IPS-NIHi7 (cell line): Measurements from ENCODE around the gene CADM1.

ENCODE experiments used
- DNase-seq: peaks from one replicate; pipeline ENCODE4 v3.0.0; 2012; ENCODE audit warnings: mixed read lengths; ENCODE audit errors: extremely low spot score

Gene CADM1

GRCh38 chr11:115208808-115209259 is 295.4 kb downstream of the CADM1 start:
- no peak for DNase-seq

GRCh38 chr11:115207916-115208315 is 296.3 kb downstream of the CADM1 start:
- no peak for DNase-seq

- no peak for DNase-seq
Measured at GRCh38 chr11:115207166-115207591, 297.0 kb downstream of the CADM1 start.

DNA sequence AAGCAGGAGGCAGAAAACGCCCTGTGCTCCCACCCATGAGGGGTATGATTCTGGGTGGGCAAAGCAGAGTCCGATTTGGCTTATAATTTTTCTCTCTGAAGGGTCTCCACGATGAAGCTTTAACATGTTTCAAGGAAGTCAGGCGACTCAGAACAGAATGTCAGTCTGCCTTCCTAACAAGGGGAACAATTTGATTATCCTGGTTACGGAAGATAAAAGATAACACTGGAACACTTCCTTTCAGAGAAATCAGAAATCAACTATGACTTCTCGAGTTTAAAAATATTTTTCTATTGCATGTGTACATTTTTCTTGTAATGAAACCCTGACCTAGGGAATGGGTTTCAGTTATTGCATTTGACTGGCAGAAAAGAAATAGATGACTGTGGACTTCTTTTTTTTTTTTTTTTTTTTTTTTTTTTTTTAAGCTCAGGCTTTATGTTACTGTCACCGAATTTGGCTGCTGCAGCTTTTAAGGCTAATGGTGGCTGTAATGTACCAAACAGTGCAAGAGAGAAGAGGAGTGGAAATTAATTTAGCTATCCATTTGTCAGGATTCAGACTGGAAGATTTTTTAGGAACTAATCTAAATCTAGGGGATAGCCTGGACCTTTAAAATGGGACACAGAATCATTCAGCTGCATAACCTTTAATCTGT is 297.7 kb downstream of the CADM1 start:
- no peak for DNase-seq

GRCh38 chr11:115202900-115203552 is 301.2 kb downstream of the CADM1 start:
- no peak for DNase-seq

GRCh38 chr11:115202074-115202473 is 302.1 kb downstream of the CADM1 start:
- no peak for DNase-seq

- DNase-seq: no peak
Measured at GRCh38 chr11:115201111-115201792, 303.0 kb downstream of the CADM1 start.

DNA sequence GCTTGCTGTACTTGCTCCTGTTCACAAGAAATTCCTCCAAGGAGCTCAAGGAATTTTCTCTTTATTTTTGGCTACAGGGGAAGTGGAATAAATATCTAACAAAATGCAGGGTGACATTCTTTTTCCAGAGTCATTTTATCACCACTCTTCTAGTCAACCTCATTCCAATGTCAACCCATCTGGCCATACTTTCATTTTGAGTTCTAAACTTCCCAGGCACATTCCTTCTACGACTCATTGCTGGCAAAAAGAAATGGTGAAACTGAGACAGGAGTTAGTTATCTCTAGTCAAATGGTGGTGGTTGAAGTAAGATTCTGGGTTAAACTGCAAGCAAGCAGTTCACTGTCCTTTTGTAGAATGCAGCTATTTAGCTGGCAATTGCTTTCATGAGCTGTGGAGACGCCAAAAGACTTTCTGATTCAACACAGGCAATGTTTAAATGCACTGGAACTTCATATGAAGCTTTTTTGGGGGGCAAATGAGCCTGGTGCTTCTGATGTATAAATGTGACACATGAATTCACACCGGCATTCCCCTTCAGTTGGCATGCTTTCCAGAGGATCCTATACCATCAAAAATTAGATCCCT is 304.6 kb downstream of the CADM1 start:
- no peak for DNase-seq

DNA sequence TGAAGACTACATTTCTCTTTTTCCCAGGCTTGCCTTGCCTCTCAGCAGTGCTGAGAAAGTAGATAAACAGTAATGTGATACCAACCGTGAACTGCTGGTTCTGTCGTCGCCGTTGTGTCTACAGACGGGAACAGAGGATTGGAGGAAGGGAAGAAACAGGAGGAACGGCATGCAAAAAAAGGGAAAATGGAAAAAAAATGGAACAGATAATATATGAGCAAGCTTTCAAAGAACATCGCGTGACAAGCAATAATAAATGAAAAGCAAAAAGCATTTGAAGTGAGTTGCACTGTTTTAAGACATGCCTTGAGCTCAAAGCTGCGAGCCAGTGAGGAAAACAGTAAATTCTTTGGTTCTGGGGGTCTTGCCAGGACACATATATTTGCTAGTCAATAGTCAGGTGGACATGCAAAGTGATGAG is 305.9 kb downstream of the CADM1 start:
- DNase-seq: no peak

DNA sequence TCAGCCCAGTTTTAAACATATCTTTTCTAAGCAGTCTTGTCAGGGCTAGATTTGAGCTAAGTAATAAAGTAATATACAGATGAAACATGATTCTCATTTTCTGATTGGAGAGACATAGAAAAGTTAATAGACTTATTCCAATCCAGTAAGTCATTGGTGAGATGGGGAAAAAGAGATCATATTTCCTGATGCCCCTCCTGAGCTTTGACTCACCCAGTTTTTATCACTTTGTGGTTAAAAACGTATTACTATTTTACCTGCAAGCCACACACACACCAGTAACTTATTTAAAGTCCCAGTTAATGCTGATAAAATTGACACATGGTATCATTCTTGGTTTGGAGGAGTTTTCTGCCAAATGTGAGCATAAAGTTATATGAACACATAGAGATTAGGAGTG is 306.8 kb downstream of the CADM1 start:
- DNase-seq: no peak

DNA sequence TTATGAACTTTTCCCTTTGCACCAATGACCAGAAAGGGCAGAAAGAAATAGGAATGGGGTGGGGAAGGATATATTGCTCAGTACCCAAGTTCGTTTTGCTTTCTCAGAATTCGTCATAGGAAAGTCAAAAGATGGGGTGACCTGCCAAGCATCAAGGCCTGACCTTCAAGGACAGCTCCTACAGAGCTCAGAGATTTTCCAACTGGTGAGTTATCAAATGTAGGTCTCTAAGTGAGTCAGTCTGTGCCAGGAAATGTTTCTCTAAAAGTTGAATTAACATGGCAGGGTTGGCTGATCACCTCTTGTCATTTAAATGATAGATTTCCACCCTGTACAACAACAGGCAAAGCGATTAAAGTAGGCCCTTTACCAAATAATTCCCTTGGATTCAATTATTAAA is 307.2 kb downstream of the CADM1 start:
- DNase-seq: no peak

DNA sequence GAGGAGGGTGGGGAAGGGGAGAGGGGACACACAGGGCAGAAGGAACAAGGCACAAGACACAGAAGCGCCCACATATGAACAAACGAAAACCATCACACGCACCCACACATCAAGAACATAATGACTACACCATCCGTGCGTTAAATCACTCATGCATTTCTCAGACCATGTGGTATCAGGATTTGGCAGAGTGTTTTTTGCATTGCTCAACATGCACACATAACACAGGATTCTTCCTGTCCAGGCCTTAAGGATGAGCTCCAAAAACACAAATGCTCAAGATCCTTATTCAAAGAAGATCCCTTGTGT is 309.5 kb downstream of the CADM1 start:
- no peak for DNase-seq

- DNase-seq: no peak
Measured at GRCh38 chr11:115193914-115194801, 310.1 kb downstream of the CADM1 start.

- no peak for DNase-seq
Measured at GRCh38 chr11:115191761-115192160, 312.5 kb downstream of the CADM1 start.

DNA sequence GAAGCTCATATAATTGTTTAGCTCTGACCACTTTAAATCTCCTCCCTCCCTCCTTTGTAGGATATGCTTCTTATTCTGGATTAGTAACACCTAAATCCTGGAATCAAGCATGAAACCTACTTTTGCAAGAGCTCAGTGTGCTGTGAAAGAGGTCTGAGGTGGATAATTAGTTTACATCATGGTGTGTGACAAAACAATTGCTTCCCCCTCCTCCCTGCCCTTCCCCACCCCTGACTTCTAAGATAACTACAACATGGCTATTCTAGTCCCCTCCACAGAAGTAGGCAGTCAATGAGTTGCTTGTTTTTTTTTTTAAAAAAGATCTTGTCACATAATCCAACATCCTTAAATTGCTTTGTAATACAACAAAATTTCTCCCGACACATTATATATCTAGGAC is 314.0 kb downstream of the CADM1 start:
- DNase-seq: no peak

DNA sequence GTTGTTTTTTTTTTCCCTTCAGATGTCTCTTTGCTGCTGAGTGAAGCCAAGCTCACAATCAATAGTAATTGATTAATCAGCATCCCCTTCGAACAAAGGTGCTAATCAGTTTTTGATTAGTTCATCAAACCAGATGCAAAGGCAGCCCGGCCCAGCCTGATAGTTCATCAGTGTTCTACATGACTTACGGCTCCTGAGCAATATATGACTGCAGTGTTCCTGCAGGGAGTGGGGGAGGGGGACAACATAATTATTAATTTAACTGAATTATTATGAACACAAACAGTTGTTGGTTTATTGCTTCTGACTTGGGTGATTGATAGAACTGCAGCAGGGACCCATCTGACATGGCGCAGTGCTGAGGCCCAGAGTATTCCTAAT is 315.3 kb downstream of the CADM1 start:
- no peak for DNase-seq

DNA sequence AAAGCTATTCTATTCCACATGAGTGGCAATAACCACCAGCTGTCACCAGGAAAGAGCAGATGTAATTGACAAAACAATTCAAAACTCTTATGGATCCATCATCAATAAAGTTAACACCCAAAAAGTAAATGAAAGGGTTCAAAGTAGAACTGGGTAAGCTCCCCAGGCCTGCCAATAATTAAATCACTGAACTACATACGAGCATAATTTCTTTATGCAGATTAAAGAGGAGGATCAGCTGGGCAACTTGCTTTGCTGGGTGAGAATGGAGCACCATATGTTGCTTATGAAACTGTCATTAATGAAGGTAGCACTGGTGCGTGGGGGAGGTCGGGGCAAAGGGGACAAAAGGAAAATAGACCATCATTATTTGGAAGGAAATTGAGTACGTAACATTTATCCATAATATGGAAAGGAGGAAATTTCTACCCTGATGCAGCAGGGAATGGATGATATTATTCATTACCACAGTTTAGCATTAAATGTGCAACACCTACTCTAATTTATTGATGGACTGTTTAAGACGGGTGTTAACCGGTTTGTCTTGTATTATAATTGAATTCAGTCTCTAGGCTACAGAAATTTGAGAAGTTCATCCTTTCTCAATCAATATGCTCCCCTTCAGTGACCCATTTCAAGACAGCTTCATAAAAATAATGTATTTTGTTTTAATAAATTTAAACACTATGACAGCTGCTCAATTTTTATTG is 315.9 kb downstream of the CADM1 start:
- DNase-seq: no peak

GRCh38 chr11:115185931-115186330 is 318.3 kb downstream of the CADM1 start:
- no peak for DNase-seq

DNA sequence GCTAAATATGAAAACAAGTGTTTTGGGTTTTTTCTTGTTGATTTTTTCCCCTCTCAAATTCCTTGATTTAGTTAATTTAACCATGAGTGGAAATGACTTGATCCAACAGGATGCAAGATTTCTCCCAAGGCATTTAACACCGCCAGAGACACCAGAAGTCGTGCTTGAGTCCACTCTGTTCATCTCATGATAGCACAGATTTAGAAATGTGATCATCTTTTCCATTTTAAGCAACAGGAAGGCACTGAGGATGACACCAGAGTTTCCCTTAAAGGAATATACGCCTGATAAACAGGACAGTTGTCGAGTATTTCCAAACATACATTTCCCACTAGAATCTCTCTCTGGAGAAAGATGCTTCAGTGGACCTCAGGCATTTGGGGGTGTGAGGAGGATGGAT is 318.7 kb downstream of the CADM1 start:
- DNase-seq: no peak

DNA sequence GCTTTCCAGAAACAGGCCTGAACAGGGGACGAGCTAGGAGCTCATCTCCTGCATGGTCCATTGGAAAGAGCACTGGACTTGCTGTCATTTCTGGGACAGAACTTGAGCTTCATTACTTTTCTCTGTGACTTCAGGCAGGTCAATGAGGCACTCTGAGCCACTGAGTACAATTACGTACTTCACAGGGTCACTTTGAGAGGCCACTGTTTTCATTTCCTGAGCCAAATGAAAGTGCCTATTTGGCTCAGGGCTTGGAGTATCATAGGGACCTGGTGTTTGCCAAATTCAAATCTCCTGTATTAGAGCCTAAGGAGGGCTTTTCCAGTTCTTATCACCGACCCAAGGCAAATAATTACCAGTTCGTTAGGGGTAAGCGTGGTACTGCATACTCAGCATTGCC is 319.3 kb downstream of the CADM1 start:
- no peak for DNase-seq

DNA sequence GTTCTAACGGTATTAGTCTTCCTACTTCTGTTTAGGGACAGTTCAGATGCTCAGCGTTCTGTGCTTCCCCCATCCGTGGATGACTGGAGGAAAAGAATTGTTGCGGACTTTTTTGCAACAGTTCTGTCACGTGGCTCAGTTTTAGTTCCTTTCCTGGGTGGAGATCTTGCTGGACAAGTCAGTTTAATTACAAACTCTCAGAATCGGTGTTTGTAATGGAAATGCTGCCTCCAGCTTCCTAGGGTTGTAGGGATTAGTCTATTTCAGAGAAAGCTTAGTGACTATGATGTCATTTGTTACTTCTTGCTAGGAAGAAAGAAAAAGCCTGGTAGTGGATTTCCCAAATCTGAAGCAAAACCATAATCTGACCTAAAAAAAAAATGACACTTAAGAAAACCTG is 320.4 kb downstream of the CADM1 start:
- DNase-seq: no peak
